ENCODE measurements around the gene TAL1. TPM values are rescaled to one million over a fixed set of nuclear protein-coding genes. Genes with fewer than 3 reads are reported as not detected.

The TAL1 gene
- total and polyA plus RNA-seq, 2 of the 13 experiments (the other 11 are each of a cell fraction or from before 2014, with no cell fraction given): 0.05 TPM; not detected in 1

DNA sequence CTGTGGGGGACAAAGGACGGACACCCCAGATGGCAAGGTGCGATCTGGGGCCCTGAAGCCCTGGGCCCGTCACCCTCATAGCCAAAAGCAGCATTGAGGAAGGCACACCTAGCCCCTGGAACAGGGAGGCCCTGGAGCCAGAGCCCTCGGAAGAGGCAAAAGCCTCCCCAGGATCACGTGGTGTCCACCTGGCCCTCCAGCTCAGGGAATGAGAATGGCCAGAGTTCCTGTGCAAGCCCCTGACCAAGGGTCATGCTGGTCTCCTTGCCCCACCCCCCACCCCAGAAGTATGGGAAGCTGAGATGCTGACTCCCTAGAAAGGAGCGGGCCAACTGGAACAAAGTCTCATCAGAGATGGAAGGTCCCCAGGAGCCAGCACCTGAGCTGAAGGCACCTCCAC lies 41.2 kb downstream of the TAL1 start (continued):
- TF ChIP-seq, protein P1, sequence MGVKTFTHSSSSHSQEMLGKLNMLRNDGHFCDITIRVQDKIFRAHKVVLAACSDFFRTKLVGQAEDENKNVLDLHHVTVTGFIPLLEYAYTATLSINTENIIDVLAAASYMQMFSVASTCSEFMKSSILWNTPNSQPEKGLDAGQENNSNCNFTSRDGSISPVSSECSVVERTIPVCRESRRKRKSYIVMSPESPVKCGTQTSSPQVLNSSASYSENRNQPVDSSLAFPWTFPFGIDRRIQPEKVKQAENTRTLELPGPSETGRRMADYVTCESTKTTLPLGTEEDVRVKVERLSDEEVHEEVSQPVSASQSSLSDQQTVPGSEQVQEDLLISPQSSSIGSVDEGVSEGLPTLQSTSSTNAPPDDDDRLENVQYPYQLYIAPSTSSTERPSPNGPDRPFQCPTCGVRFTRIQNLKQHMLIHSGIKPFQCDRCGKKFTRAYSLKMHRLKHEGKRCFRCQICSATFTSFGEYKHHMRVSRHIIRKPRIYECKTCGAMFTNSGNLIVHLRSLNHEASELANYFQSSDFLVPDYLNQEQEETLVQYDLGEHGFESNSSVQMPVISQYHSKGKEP (CRISPR knock-in tag; IDR thresholded peaks at IDR 0.05): no peak
- TF ChIP-seq EEA1 (CRISPR knock-in tag; IDR thresholded peaks at IDR 0.05; ENCODE audit: borderline replicate concordance) (no peak), ZNF616 (CRISPR knock-in tag; IDR thresholded peaks at IDR 0.05; ENCODE audit: low read depth) (0 out of 2 replicates have a peak, but pooled peaks have one; percentile 66)
- TF ChIP-seq, protein P2, sequence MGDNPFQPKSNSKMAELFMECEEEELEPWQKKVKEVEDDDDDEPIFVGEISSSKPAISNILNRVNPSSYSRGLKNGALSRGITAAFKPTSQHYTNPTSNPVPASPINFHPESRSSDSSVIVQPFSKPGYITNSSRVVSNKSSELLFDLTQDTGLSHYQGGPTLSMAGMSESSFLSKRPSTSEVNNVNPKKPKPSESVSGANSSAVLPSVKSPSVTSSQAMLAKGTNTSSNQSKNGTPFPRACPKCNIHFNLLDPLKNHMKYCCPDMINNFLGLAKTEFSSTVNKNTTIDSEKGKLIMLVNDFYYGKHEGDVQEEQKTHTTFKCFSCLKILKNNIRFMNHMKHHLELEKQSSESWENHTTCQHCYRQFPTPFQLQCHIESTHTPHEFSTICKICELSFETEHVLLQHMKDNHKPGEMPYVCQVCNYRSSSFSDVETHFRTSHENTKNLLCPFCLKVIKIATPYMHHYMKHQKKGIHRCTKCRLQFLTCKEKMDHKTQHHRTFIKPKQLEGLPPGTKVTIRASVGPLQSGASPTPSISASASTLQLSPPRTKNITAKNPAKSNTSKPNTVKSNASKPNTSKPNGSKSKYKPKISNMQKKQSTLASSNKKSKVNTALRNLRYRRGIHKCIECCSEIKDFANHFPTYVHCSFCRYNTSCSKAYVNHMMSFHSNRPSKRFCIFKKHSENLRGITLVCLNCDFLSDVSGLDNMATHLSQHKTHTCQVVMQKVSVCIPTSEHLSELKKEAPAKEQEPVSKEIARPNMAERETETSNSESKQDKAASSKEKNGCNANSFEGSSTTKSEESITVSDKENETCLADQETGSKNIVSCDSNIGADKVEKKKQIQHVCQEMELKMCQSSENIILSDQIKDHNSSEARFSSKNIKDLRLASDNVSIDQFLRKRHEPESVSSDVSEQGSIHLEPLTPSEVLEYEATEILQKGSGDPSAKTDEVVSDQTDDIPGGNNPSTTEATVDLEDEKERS (CRISPR knock-in tag; IDR thresholded peaks at IDR 0.05): 0 out of 2 replicates have a peak, but pooled peaks have one; percentile 15
- TF ChIP-seq, protein P3, sequence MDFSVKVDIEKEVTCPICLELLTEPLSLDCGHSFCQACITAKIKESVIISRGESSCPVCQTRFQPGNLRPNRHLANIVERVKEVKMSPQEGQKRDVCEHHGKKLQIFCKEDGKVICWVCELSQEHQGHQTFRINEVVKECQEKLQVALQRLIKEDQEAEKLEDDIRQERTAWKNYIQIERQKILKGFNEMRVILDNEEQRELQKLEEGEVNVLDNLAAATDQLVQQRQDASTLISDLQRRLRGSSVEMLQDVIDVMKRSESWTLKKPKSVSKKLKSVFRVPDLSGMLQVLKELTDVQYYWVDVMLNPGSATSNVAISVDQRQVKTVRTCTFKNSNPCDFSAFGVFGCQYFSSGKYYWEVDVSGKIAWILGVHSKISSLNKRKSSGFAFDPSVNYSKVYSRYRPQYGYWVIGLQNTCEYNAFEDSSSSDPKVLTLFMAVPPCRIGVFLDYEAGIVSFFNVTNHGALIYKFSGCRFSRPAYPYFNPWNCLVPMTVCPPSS (IDR thresholded peaks at IDR 0.05): no peak

DNA sequence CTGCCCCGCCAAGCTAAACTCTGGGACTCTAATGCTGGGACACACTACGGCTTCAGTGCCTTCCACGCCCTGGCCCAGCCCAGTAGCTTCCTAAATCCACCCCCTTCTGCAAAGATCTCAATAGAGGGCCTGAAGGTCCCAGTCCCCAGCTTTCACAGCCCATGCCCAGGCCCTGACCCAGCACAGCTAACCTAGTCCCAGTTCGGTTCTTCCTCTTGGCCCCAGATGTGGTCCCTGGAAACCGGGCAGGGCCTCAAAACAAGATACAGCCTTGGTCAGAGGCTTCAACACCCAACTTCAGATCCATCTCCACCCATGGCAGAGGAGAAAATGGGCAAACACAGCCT lies 41.5 kb downstream of the TAL1 start:
- POLR2A ChIA-PET: interaction anchor here (0.7 to 8.3 kb wide), 2 partner anchors 9 to 10 kb away, joined by 3 to 168 read pairs; no protein-coding TSS in a partner anchor
- Histone ChIP-seq H3K4me1 (ENCODE audit: insufficient read depth, low read length) (peaks cover 96% of the 10 kb centered on the region), H3K27me3 (ENCODE audit: control insufficient read depth in 1 of 2, insufficient read depth in 2 of 2, low read length in 2 of 2) (no peaks in the 10 kb centered on the region), H4K20me1 (ENCODE audit: insufficient read depth, low read length) (no peaks in the 10 kb centered on the region), H3K9me3 (ENCODE audit: low read length) (no peaks in the 10 kb centered on the region), H3K27ac (ENCODE audit: extremely low read length, insufficient read depth, low read length) (peak overlapping the region; percentile 92), H3K36me3 (replicated peaks in 1 of 2; ENCODE audit: control insufficient read depth in 1 of 2, insufficient read depth in 2 of 2, low read length in 2 of 2) (no peaks in the 10 kb centered on the region), H3K79me2 (ENCODE audit: insufficient read depth, low read length) (no peaks in the 10 kb centered on the region), H3K9ac (ENCODE audit: insufficient read depth, low read depth, low read length) (no peak overlapping the region), H2AFZ (ENCODE audit: low read length) (no peak overlapping the region), H3K4me2 (ENCODE audit: low read depth, low read length) (peak overlapping the region; percentile 79), H3K4me3 (replicated peaks in 1 of 3; ENCODE audit: insufficient read depth in 1 of 3, low read depth in 2 of 3, low read length in 3 of 3) (no peak overlapping the region)
- CTCF ChIA-PET (ENCODE audit: low intra/inter-chr PET ratio, low total read pairs): no interaction called here
- no TSS peak for BruUV-seq (replicated peaks)
- WGBS (ENCODE audit: low lambda C conversion rate): 95% methylated on average over 4 of the region's 5 CpGs
- in situ Hi-C loops (cut with HindIII; ENCODE audit: extremely low pct_ligation_motif_present, low pct_unique_long_range_greater_than_20kb): loop anchor here (5.0 to 25.0 kb wide), 2 partner anchors 72 to 522 kb away; no protein-coding TSS in a partner anchor
- DNase-seq (ENCODE audit: low spot score): no peak
- ATAC-seq: no peak
- intact Hi-C loops (cut with micrococcal nuclease; ENCODE audit: unreplicated experiment): loop anchor here (5.0 kb wide), 1 partner anchor 232 kb away; no protein-coding TSS in a partner anchor
- FAIRE-seq: no peak
- TF ChIP-seq, protein P4, sequence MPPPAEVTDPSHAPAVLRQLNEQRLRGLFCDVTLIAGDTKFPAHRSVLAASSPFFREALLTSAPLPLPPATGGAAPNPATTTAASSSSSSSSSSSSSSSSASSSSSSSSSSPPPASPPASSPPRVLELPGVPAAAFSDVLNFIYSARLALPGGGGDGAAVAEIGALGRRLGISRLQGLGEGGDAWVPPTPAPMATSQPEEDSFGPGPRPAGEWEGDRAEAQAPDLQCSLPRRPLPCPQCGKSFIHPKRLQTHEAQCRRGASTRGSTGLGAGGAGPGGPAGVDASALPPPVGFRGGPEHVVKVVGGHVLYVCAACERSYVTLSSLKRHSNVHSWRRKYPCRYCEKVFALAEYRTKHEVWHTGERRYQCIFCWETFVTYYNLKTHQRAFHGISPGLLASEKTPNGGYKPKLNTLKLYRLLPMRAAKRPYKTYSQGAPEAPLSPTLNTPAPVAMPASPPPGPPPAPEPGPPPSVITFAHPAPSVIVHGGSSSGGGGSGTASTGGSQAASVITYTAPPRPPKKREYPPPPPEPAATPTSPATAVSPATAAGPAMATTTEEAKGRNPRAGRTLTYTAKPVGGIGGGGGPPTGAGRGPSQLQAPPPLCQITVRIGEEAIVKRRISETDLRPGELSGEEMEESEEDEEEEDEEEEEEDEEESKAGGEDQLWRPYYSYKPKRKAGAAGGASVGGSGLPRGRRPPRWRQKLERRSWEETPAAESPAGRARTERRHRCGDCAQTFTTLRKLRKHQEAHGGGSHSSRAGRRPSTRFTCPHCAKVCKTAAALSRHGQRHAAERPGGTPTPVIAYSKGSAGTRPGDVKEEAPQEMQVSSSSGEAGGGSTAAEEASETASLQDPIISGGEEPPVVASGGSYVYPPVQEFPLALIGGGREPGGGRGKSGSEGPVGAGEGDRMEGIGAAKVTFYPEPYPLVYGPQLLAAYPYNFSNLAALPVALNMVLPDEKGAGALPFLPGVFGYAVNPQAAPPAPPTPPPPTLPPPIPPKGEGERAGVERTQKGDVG (CRISPR knock-in tag; IDR thresholded peaks at IDR 0.05; ENCODE audit: borderline replicate concordance): peak; percentile 6; the same call in 1 of the 2 replicates
- TF ChIP-seq NAIF1 (CRISPR knock-in tag; IDR thresholded peaks at IDR 0.05; ENCODE audit: borderline replicate concordance) (no peak), BORCS8-MEF2B (CRISPR knock-in tag; IDR thresholded peaks at IDR 0.05) (peak; percentile 27; the same call in 1 of the 2 replicates), RORA (CRISPR knock-in tag; IDR thresholded peaks at IDR 0.05) (no peak)
- TF ChIP-seq, protein P5, sequence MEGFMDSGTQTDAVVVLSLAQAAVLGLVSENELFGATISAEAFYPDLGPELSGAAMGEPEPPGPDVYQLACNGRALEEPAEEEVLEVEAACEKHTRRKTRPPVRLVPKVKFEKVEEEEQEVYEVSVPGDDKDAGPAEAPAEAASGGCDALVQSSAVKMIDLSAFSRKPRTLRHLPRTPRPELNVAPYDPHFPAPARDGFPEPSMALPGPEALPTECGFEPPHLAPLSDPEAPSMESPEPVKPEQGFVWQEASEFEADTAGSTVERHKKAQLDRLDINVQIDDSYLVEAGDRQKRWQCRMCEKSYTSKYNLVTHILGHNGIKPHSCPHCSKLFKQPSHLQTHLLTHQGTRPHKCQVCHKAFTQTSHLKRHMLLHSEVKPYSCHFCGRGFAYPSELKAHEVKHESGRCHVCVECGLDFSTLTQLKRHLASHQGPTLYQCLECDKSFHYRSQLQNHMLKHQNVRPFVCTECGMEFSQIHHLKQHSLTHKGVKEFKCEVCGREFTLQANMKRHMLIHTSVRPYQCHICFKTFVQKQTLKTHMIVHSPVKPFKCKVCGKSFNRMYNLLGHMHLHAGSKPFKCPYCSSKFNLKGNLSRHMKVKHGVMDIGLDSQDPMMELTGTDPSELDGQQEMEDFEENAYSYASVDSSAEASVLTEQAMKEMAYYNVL (CRISPR knock-in tag; IDR thresholded peaks at IDR 0.05; ENCODE audit: borderline replicate concordance): 0 out of 2 replicates have a peak, but pooled peaks have one; percentile 6
